Measurements from ENCODE around the gene NPIPA3. TPM values are rescaled to one million over a fixed set of nuclear protein-coding genes. Genes with fewer than 3 reads are reported as not detected.

The NPIPA3 gene
- polyA plus RNA-seq, 1 donor (not counting 4 experiments of a cell fraction or from before 2014, with no cell fraction given) = 1.2 TPM

DNA sequence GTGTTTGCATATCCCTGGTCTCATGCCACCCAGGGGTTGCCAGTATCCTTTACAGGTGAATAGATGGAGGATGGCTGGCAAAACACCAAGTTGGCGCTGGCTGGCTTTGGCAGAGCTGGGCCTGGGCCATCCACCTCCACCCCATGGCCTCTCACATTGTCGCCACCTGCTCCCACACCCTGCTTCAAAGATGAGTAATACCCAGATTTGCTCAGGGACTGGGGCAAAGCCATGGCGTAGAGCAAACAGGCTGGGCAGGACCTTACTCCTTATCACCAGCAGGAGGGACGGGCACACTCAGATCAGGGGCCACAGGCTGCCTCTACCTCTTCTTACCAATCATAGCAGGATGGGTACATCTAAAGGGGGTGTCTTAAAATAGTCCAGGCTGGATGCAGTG is 33.4 kb upstream of the NPIPA3 start:
- dilution Hi-C loops (cut with MboI; ENCODE audit: extremely low pct_ligation_motif_present, low sequenced_read_pairs) = no loop called here
- Histone ChIP-seq H3K9ac (ENCODE audit: control insufficient read depth, extremely low read depth, insufficient read depth, low read length) (no peak overlapping the region), H4K20me1 (ENCODE audit: control insufficient read depth, extremely low read depth, insufficient read depth, low read length) (no peaks in the 10 kb centered on the region), H3K4me2 (ENCODE audit: control insufficient read depth, extremely low read depth, insufficient read depth, low read depth, low read length) (no peak overlapping the region), H3K4me3 (ENCODE audit: control insufficient read depth in 2 of 3, extremely low read depth in 1 of 3, insufficient read depth in 2 of 3, low read depth in 1 of 3, low read length in 3 of 3) (no peak overlapping the region), H2AFZ (ENCODE audit: control insufficient read depth, low read length) (no peak overlapping the region), H3K79me2 (ENCODE audit: control insufficient read depth, insufficient read depth, low read length) (no peaks in the 10 kb centered on the region), H3K4me1 (ENCODE audit: control insufficient read depth, extremely low read depth, insufficient read depth, low read length) (no peaks in the 10 kb centered on the region), H3K9me1 (ENCODE audit: control insufficient read depth, extremely low read depth, insufficient read depth, low read length) (no peaks in the 10 kb centered on the region), H3K27ac (ENCODE audit: control insufficient read depth, insufficient read depth, low read length) (no peak overlapping the region), H3K27me3 (ENCODE audit: control insufficient read depth, extremely low read depth, insufficient read depth, low read length) (no peaks in the 10 kb centered on the region), H3K9me3 (ENCODE audit: control insufficient read depth, low read depth, low read length) (no peaks in the 10 kb centered on the region), H3K36me3 (ENCODE audit: control insufficient read depth in 2 of 2, extremely low read depth in 1 of 2, insufficient read depth in 2 of 2, low read length in 2 of 2) (peaks cover 19 to 27% of the 10 kb centered on the region in 2 experiments)
- TF ChIP-seq EZH2 (IDR thresholded peaks at IDR 0.05; ENCODE audit: low read length) (no peak), CTCF (optimal IDR thresholded peaks at IDR 0.05 in 1 of 3, IDR thresholded peaks at IDR 0.05 in 1 of 3, conservative IDR thresholded peaks at IDR 0.05 in 1 of 3; ENCODE audit: extremely low read depth in 1 of 3, insufficient read depth in 2 of 3, low read length in 3 of 3) (peak in 1 of 3 experiments; percentile 9)
- FAIRE-seq = no peak
- no peak for DNase-seq (ENCODE audit: low read depth, low spot score)

- Histone ChIP-seq H3K9me3 (ENCODE audit: control insufficient read depth, low read depth, low read length) (no peaks in the 10 kb centered on the region), H3K27ac (ENCODE audit: control insufficient read depth, insufficient read depth, low read length) (no peak overlapping the region), H3K4me2 (ENCODE audit: control insufficient read depth, extremely low read depth, insufficient read depth, low read depth, low read length) (no peak overlapping the region), H4K20me1 (ENCODE audit: control insufficient read depth, extremely low read depth, insufficient read depth, low read length) (no peaks in the 10 kb centered on the region), H3K36me3 (ENCODE audit: control insufficient read depth in 2 of 2, extremely low read depth in 1 of 2, insufficient read depth in 2 of 2, low read length in 2 of 2) (peaks cover 5 to 6% of the 10 kb centered on the region in 2 experiments), H3K4me3 (ENCODE audit: control insufficient read depth in 2 of 3, extremely low read depth in 1 of 3, insufficient read depth in 2 of 3, low read depth in 1 of 3, low read length in 3 of 3) (no peak overlapping the region), H3K79me2 (ENCODE audit: control insufficient read depth, insufficient read depth, low read length) (no peaks in the 10 kb centered on the region), H3K9me1 (ENCODE audit: control insufficient read depth, extremely low read depth, insufficient read depth, low read length) (no peaks in the 10 kb centered on the region), H3K9ac (ENCODE audit: control insufficient read depth, extremely low read depth, insufficient read depth, low read length) (no peak overlapping the region), H2AFZ (ENCODE audit: control insufficient read depth, low read length) (no peak overlapping the region), H3K27me3 (ENCODE audit: control insufficient read depth, extremely low read depth, insufficient read depth, low read length) (no peaks in the 10 kb centered on the region), H3K4me1 (ENCODE audit: control insufficient read depth, extremely low read depth, insufficient read depth, low read length) (no peaks in the 10 kb centered on the region)
- dilution Hi-C loops (cut with MboI; ENCODE audit: extremely low pct_ligation_motif_present, low sequenced_read_pairs) = no loop called here
- DNase-seq (ENCODE audit: low read depth, low spot score) = no peak
- no peak for TF ChIP-seq EZH2 (IDR thresholded peaks at IDR 0.05; ENCODE audit: low read length)
- no peak for TF ChIP-seq CTCF (optimal IDR thresholded peaks at IDR 0.05 in 1 of 3, IDR thresholded peaks at IDR 0.05 in 1 of 3, conservative IDR thresholded peaks at IDR 0.05 in 1 of 3; ENCODE audit: extremely low read depth in 1 of 3, insufficient read depth in 2 of 3, low read length in 3 of 3)
- FAIRE-seq = no peak
Observed at GRCh38 chr16:14672403-14672971, 30.7 kb upstream of the NPIPA3 start.

Measured in keratinocyte (primary cell).